HUES64 (cell line): ENCODE data around the gene GNL1.

ENCODE experiments used
- H3K27ac ChIP-seq: 2 replicates; pipeline ENCODE4 v1.7.0; 2013; ENCODE audit warnings: low read depth, low read length, inconsistent platforms
- H3K27me3 ChIP-seq: 2 replicates; pipeline ENCODE4 v1.6.1; 2013; ENCODE audit warnings: mild to moderate bottlenecking, low read length; ENCODE audit not compliant: insufficient read depth
- H3K36me3 ChIP-seq: 2 replicates; pipeline ENCODE4 v1.6.1; 2013; ENCODE audit warnings: mild to moderate bottlenecking, low read length; ENCODE audit not compliant: insufficient read depth
- H3K4me1 ChIP-seq: 2 replicates; pipeline ENCODE4 v1.6.1; 2013; ENCODE audit warnings: mild to moderate bottlenecking, low read length, moderate library complexity; ENCODE audit not compliant: insufficient read depth
- H3K4me3 ChIP-seq: 2 replicates; pipeline ENCODE4 v1.5.1; 2013; ENCODE audit warnings: mild to moderate bottlenecking, low read length, moderate library complexity
- H3K9ac ChIP-seq: 2 replicates; pipeline ENCODE4 v1.6.1; 2013; ENCODE audit warnings: mild to moderate bottlenecking, low read depth, low read length
- H3K9me3 ChIP-seq: 2 replicates; pipeline ENCODE4 v1.6.1; 2013; ENCODE audit warnings: low read depth, low read length; ENCODE audit not compliant: insufficient read depth
- WGBS: fragments of 150-250, 120-280 bp; methylation state at CpG from one replicate; pipeline ENCODE4 v1.1.7; 2013; ENCODE audit warnings: missing lambda C conversion rate; 5-methylcytosine and 5-hydroxymethylcytosine counted together

Gene GNL1

GRCh38 chr6:30493643-30494250, 62.5 kb downstream of the GNL1 start:
- no peaks in the 10 kb centered on the region for H3K9me3 ChIP-seq
- H3K27me3 ChIP-seq, result no peaks in the 10 kb centered on the region
- no peak overlapping the region for H3K27ac ChIP-seq
- H3K4me1 ChIP-seq, result no peaks in the 10 kb centered on the region
- no peak overlapping the region for H3K4me3 ChIP-seq
- H3K9ac ChIP-seq, result no peak overlapping the region
- 79% methylated on average over 8 of the region's 8 CpGs for WGBS
- peaks cover 23% of the 10 kb centered on the region for H3K36me3 ChIP-seq

- no peak overlapping the region for H3K4me3 ChIP-seq
- H3K27me3 ChIP-seq, result no peaks in the 10 kb centered on the region
- peaks cover 23% of the 10 kb centered on the region for H3K36me3 ChIP-seq
- 95% methylated on average over 16 of the region's 16 CpGs for WGBS
- no peaks in the 10 kb centered on the region for H3K4me1 ChIP-seq
- H3K9me3 ChIP-seq, result no peaks in the 10 kb centered on the region
- no peak overlapping the region for H3K27ac ChIP-seq
- no peak overlapping the region for H3K9ac ChIP-seq
These were observed 64.0 kb downstream of the GNL1 start for GRCh38 chr6:30491991-30492952.
